ENCODE data around the gene ANXA5.
"Not testable (repeated sequence)": the region's sequence is repeated elsewhere in the genome, so short reads cannot be mapped to it uniquely, and the experiment has no call there.

ANXA5 gene

GRCh38 chr4:121696581-121697461, at the start of gene ANXA5:
Gene ANXA5, minus strand, starts transcription at chr4:121696980. Its CDS starts 391 bp downstream, at chr4:121696589.
- peak; percentile 72 for DNase-seq (ENCODE audit: low read depth in 2 of 2)

GRCh38 chr4:121742794-121743193, 46.0 kb upstream of the ANXA5 start:
- no peak for DNase-seq (ENCODE audit: low read depth in 2 of 2)

GRCh38 chr4:121741751-121742150, 45.0 kb upstream of the ANXA5 start:
- no peak for DNase-seq (ENCODE audit: low read depth in 2 of 2)

- DNase-seq (ENCODE audit: low read depth in 2 of 2): no peak
These were observed 44.1 kb upstream of the ANXA5 start for GRCh38 chr4:121740796-121741409.

GRCh38 chr4:121739575-121739974, 42.8 kb upstream of the ANXA5 start:
- DNase-seq (ENCODE audit: low read depth in 2 of 2): no peak

GRCh38 chr4:121738780-121739535, 42.2 kb upstream of the ANXA5 start:
- DNase-seq (ENCODE audit: low read depth in 2 of 2): no peak

GRCh38 chr4:121737846-121738554, 41.2 kb upstream of the ANXA5 start:
- DNase-seq (ENCODE audit: low read depth in 2 of 2): no peak

- no peak for DNase-seq (ENCODE audit: low read depth in 2 of 2)
These were observed 40.1 kb upstream of the ANXA5 start for GRCh38 chr4:121736735-121737351.

GRCh38 chr4:121734571-121734970, 37.8 kb upstream of the ANXA5 start:
- no peak for DNase-seq (ENCODE audit: low read depth in 2 of 2)

- no peak for DNase-seq (ENCODE audit: low read depth in 2 of 2)
These were observed 37.2 kb upstream of the ANXA5 start for GRCh38 chr4:121733942-121734341.

- DNase-seq (ENCODE audit: low read depth in 2 of 2): not testable (repeated sequence)
These were observed 33.0 kb upstream of the ANXA5 start for GRCh38 chr4:121729753-121730152.

GRCh38 chr4:121728798-121729226, 32.0 kb upstream of the ANXA5 start:
- no peak for DNase-seq (ENCODE audit: low read depth in 2 of 2)

GRCh38 chr4:121728066-121728465, 31.3 kb upstream of the ANXA5 start:
- no peak for DNase-seq (ENCODE audit: low read depth in 2 of 2)

- DNase-seq (ENCODE audit: low read depth in 2 of 2): no peak
These were observed 30.0 kb upstream of the ANXA5 start for GRCh38 chr4:121726642-121727268.

GRCh38 chr4:121724671-121725070, 27.9 kb upstream of the ANXA5 start:
- no peak for DNase-seq (ENCODE audit: low read depth in 2 of 2)

- no peak for DNase-seq (ENCODE audit: low read depth in 2 of 2)
These were observed 24.9 kb upstream of the ANXA5 start for GRCh38 chr4:121721700-121722099.

- no peak for DNase-seq (ENCODE audit: low read depth in 2 of 2)
These were observed 23.3 kb upstream of the ANXA5 start for GRCh38 chr4:121720109-121720508.

- DNase-seq (ENCODE audit: low read depth in 2 of 2): no peak
These were observed 21.0 kb upstream of the ANXA5 start for GRCh38 chr4:121717680-121718237.

GRCh38 chr4:121714548-121714947, 17.8 kb upstream of the ANXA5 start:
- DNase-seq (ENCODE audit: low read depth in 2 of 2): no peak

- no peak for DNase-seq (ENCODE audit: low read depth in 2 of 2)
These were observed 16.0 kb upstream of the ANXA5 start for GRCh38 chr4:121712783-121713182.
